ENCODE measurements around the gene SPINK8.

SPINK8 gene

DNA sequence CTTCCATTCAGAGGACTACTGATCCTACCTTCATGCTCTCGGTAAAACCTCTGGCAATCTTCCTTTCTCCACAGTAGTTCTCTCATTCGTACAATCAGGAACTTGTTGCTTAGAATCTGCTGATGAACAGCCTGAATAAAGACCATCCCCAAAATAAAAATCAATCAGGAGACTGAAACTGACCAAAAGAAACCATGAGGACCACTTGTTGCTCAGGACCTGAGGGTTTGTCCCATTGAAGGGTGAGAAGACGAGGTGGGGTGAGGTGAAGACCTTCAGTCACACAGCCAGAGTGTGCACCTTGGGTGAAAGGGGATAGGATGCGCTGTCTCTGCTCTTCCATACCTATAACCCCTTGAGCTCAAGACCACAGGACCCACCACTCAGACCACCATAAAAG, 36.8 kb downstream of the SPINK8 start:
- no peak overlapping the region for H3K9ac ChIP-seq (ENCODE audit: low read length)
- H4K91ac ChIP-seq (ENCODE audit: low read depth, low read length): no peak overlapping the region
- no peak overlapping the region for H4K8ac ChIP-seq (ENCODE audit: low read depth, low read length)
- H2AFZ ChIP-seq (ENCODE audit: insufficient read depth, low read length, poor library complexity): no peak overlapping the region
- H3K9me3 ChIP-seq (ENCODE audit: insufficient read depth, low read depth, low read length): peaks cover 6% of the 10 kb centered on the region
- peaks cover 4 to 5% of the 10 kb centered on the region in 2 experiments for H3K4me1 ChIP-seq (ENCODE audit: control insufficient read depth in 1 of 2, insufficient read depth in 2 of 2, low read length in 2 of 2)
- no peak overlapping the region for H3K4me2 ChIP-seq (ENCODE audit: low read length)
- H3K18ac ChIP-seq (ENCODE audit: low read length): no peak overlapping the region
- no peaks in the 10 kb centered on the region for H3K27me3 ChIP-seq (ENCODE audit: insufficient read depth, low read length)
- peaks cover 18 to 37% of the 10 kb centered on the region in 2 experiments for H3K36me3 ChIP-seq (ENCODE audit: control insufficient read depth in 1 of 2, insufficient read depth in 2 of 2, low read length in 2 of 2)
- H3K4ac ChIP-seq (ENCODE audit: low read depth, low read length): no peak overlapping the region
- no peak overlapping the region for H2BK120ac ChIP-seq (ENCODE audit: insufficient read depth, low read length, poor library complexity)
- peaks cover 9% of the 10 kb centered on the region for H3K79me2 ChIP-seq (ENCODE audit: control insufficient read depth, insufficient read depth, low read length, poor library complexity)
- no CpG with 5 or more reads among the region's 4 CpGs for WGBS (ENCODE audit: extremely low coverage, insufficient coverage, insufficient read length)
- H3K23ac ChIP-seq (ENCODE audit: low read length): no peak overlapping the region
- no peak overlapping the region for H4K12ac ChIP-seq (ENCODE audit: low read depth, low read length)
- no peak overlapping the region for H3K14ac ChIP-seq (ENCODE audit: low read length)
- H3K27ac ChIP-seq (ENCODE audit: low read depth, low read length): no peak overlapping the region
- no peak overlapping the region for H2AK5ac ChIP-seq (ENCODE audit: low read length)
- H2BK5ac ChIP-seq (ENCODE audit: low read depth, low read length, poor library complexity): no peak overlapping the region
- peaks cover 11% of the 10 kb centered on the region for H3K79me1 ChIP-seq (ENCODE audit: low read length)
- H3K4me3 ChIP-seq (ENCODE audit: low read depth, low read length): no peak overlapping the region
- DNase-seq: no peak
- H2BK12ac ChIP-seq (ENCODE audit: low read length): no peak overlapping the region

DNA sequence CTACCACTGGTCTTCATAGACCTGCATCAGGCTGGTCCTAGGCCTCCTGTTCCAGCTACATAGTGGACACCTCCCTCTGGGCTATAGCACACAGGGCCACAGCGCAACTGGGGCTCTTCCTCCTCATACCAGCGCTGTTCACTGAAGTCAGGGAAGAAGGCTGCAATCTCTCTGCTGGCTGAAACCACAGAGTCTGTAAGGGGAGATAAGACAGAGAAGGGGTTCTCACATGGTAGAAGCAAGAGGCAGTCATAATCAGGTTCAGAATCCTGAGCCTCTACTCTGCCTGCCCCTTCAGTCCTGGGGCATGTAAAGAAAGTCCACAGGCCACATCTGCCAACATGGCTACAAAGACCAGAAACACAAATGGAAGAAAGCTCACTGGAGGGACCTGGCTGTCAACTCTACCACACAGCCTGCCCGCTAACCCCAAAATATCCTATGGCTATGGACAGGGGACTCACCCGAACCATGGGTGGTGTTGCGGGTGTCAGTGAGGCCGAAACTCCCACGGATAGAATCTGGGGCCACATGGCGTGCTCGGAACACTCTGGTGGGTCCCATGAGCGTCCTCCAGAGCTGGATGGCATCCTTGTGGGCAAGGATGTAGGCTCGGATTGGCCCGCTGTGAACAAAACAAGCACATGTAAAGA, 38.7 kb downstream of the SPINK8 start:
- Histone ChIP-seq H4K91ac (ENCODE audit: low read depth, low read length) (no peak overlapping the region), H3K4me2 (ENCODE audit: low read length) (no peak overlapping the region), H3K36me3 (ENCODE audit: control insufficient read depth in 1 of 2, insufficient read depth in 2 of 2, low read length in 2 of 2) (peaks cover 18 to 37% of the 10 kb centered on the region in 2 experiments), H3K9me3 (ENCODE audit: insufficient read depth, low read depth, low read length) (peaks cover 5% of the 10 kb centered on the region), H3K79me2 (ENCODE audit: control insufficient read depth, insufficient read depth, low read length, poor library complexity) (no peaks in the 10 kb centered on the region), H2BK12ac (ENCODE audit: low read length) (no peak overlapping the region), H4K12ac (ENCODE audit: low read depth, low read length) (no peak overlapping the region), H3K4me3 (ENCODE audit: low read depth, low read length) (no peak overlapping the region), H2BK120ac (ENCODE audit: insufficient read depth, low read length, poor library complexity) (no peak overlapping the region), H3K23ac (ENCODE audit: low read length) (no peak overlapping the region), H2BK5ac (ENCODE audit: low read depth, low read length, poor library complexity) (no peak overlapping the region), H2AFZ (ENCODE audit: insufficient read depth, low read length, poor library complexity) (no peak overlapping the region), H3K4ac (ENCODE audit: low read depth, low read length) (no peak overlapping the region), H3K14ac (ENCODE audit: low read length) (no peak overlapping the region), H3K27ac (ENCODE audit: low read depth, low read length) (no peak overlapping the region), H2AK5ac (ENCODE audit: low read length) (no peak overlapping the region), H3K79me1 (ENCODE audit: low read length) (no peaks in the 10 kb centered on the region), H4K8ac (ENCODE audit: low read depth, low read length) (no peak overlapping the region), H3K18ac (ENCODE audit: low read length) (no peak overlapping the region), H3K9ac (ENCODE audit: low read length) (no peak overlapping the region), H3K27me3 (ENCODE audit: insufficient read depth, low read length) (no peaks in the 10 kb centered on the region), H3K4me1 (ENCODE audit: control insufficient read depth in 1 of 2, insufficient read depth in 2 of 2, low read length in 2 of 2) (no peaks in the 10 kb centered on the region)
- DNase-seq: no peak
- WGBS (ENCODE audit: extremely low coverage, insufficient coverage, insufficient read length): no CpG with 5 or more reads among the region's 12 CpGs

DNA sequence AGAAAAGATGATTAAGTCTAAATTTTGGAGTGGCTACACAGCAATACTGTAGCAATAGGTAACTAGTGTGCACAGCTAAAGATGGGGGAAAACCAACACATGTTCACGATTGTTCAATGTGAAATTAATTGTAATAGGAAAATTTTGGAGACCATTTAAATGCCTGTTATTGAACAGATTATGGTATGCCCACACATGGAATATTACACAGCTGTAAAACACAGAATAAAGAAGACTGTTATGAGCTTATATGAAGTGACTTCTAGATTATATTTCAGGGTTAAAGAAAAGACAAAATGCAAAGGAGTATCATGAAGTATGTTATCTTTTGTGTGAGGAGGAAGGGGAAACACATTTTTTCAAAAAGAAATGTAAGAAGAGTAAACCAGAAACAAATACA, 43.8 kb downstream of the SPINK8 start:
- H3K36me3 ChIP-seq (ENCODE audit: control insufficient read depth in 1 of 2, insufficient read depth in 2 of 2, low read length in 2 of 2): peaks cover 5 to 10% of the 10 kb centered on the region in 2 experiments
- no peak overlapping the region for H3K23ac ChIP-seq (ENCODE audit: low read length)
- H3K14ac ChIP-seq (ENCODE audit: low read length): no peak overlapping the region
- no peak overlapping the region for H3K4ac ChIP-seq (ENCODE audit: low read depth, low read length)
- no peak overlapping the region for H3K4me3 ChIP-seq (ENCODE audit: low read depth, low read length)
- H4K8ac ChIP-seq (ENCODE audit: low read depth, low read length): no peak overlapping the region
- H3K9me3 ChIP-seq (ENCODE audit: insufficient read depth, low read depth, low read length): peaks cover 2% of the 10 kb centered on the region
- no peak overlapping the region for H4K12ac ChIP-seq (ENCODE audit: low read depth, low read length)
- H3K79me2 ChIP-seq (ENCODE audit: control insufficient read depth, insufficient read depth, low read length, poor library complexity): no peaks in the 10 kb centered on the region
- no peak overlapping the region for H2AK5ac ChIP-seq (ENCODE audit: low read length)
- H3K27ac ChIP-seq (ENCODE audit: low read depth, low read length): no peak overlapping the region
- no peak overlapping the region for H2BK12ac ChIP-seq (ENCODE audit: low read length)
- H4K91ac ChIP-seq (ENCODE audit: low read depth, low read length): no peak overlapping the region
- H3K79me1 ChIP-seq (ENCODE audit: low read length): no peaks in the 10 kb centered on the region
- H3K4me2 ChIP-seq (ENCODE audit: low read length): no peak overlapping the region
- H3K27me3 ChIP-seq (ENCODE audit: insufficient read depth, low read length): no peaks in the 10 kb centered on the region
- WGBS (ENCODE audit: extremely low coverage, insufficient coverage, insufficient read length): no CpG with 5 or more reads among the region's 1 CpG
- no peak overlapping the region for H2AFZ ChIP-seq (ENCODE audit: insufficient read depth, low read length, poor library complexity)
- H2BK5ac ChIP-seq (ENCODE audit: low read depth, low read length, poor library complexity): no peak overlapping the region
- no peak overlapping the region for H2BK120ac ChIP-seq (ENCODE audit: insufficient read depth, low read length, poor library complexity)
- H3K18ac ChIP-seq (ENCODE audit: low read length): no peak overlapping the region
- no peak for DNase-seq
- H3K9ac ChIP-seq (ENCODE audit: low read length): no peak overlapping the region
- no peaks in the 10 kb centered on the region for H3K4me1 ChIP-seq (ENCODE audit: control insufficient read depth in 1 of 2, insufficient read depth in 2 of 2, low read length in 2 of 2)

DNA sequence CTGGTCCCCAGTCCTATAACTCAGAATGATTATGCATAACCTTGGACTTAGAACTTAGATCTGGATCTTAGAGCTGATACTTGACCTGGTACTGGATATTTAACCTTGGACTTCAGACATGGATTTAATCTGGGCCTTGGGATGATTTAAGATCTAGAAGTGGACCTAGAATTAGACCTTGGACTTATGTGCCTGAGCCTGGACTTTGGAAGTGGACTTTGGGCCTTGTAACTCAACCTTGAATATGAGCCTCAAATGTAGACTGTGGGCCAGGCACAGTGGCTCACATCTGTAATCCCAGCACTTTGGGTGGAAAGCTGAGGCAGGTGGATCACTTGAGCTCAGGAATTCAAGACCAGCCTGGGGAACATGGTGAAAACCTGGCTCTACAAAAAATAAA, 46.4 kb downstream of the SPINK8 start:
- no peak for DNase-seq
- no peaks in the 10 kb centered on the region for H3K79me1 ChIP-seq (ENCODE audit: low read length)
- H3K14ac ChIP-seq (ENCODE audit: low read length): no peak overlapping the region
- no peak overlapping the region for H4K8ac ChIP-seq (ENCODE audit: low read depth, low read length)
- H2BK12ac ChIP-seq (ENCODE audit: low read length): no peak overlapping the region
- no peaks in the 10 kb centered on the region for H3K79me2 ChIP-seq (ENCODE audit: control insufficient read depth, insufficient read depth, low read length, poor library complexity)
- H3K27me3 ChIP-seq (ENCODE audit: insufficient read depth, low read length): no peaks in the 10 kb centered on the region
- no peak overlapping the region for H4K91ac ChIP-seq (ENCODE audit: low read depth, low read length)
- no peak overlapping the region for H3K18ac ChIP-seq (ENCODE audit: low read length)
- no peak overlapping the region for H2BK120ac ChIP-seq (ENCODE audit: insufficient read depth, low read length, poor library complexity)
- no peak overlapping the region for H3K4me2 ChIP-seq (ENCODE audit: low read length)
- H3K4me3 ChIP-seq (ENCODE audit: low read depth, low read length): no peak overlapping the region
- no peak overlapping the region for H2AFZ ChIP-seq (ENCODE audit: insufficient read depth, low read length, poor library complexity)
- no peak overlapping the region for H3K27ac ChIP-seq (ENCODE audit: low read depth, low read length)
- no peak overlapping the region for H4K12ac ChIP-seq (ENCODE audit: low read depth, low read length)
- no peak overlapping the region for H3K4ac ChIP-seq (ENCODE audit: low read depth, low read length)
- no peak overlapping the region for H3K9ac ChIP-seq (ENCODE audit: low read length)
- H2AK5ac ChIP-seq (ENCODE audit: low read length): no peak overlapping the region
- no peaks in the 10 kb centered on the region for H3K9me3 ChIP-seq (ENCODE audit: insufficient read depth, low read depth, low read length)
- no peak overlapping the region for H2BK5ac ChIP-seq (ENCODE audit: low read depth, low read length, poor library complexity)
- H3K36me3 ChIP-seq (ENCODE audit: control insufficient read depth in 1 of 2, insufficient read depth in 2 of 2, low read length in 2 of 2): no peaks in the 10 kb centered on the region
- no peak overlapping the region for H3K23ac ChIP-seq (ENCODE audit: low read length)
- no peaks in the 10 kb centered on the region for H3K4me1 ChIP-seq (ENCODE audit: control insufficient read depth in 1 of 2, insufficient read depth in 2 of 2, low read length in 2 of 2)
